Tibial nerve (tissue), 4 donors: ENCODE measurements around the gene ZNF423.

Experiments
- EP300 ChIP-seq, 2 donors: sonication (generic); formaldehyde crosslinking; IDR thresholded peaks; one replicate each; pipeline ENCODE4 v1.6.1; 2017; ENCODE audit warnings: antibody characterized with exemption in 2 of 2, mild to moderate bottlenecking in 1 of 2
- TF ChIP-seq, protein P1 (sequence below), 5 experiments: fragments of 200-600 bp in 3 of 5; fragments of 450-650 bp in 2 of 5; sonication (generic) in 3 of 5; IDR thresholded peaks; one replicate each; pipeline ENCODE4 v1.5.1; 2016 to 2019; ENCODE audit warnings: antibody characterized with exemption in 5 of 5, mild to moderate bottlenecking in 3 of 5, moderate library complexity in 2 of 5

GRCh38 chr16:49821614-49822282 is 34.2 kb downstream of the ZNF423 start:
- TF ChIP-seq, protein P1, sequence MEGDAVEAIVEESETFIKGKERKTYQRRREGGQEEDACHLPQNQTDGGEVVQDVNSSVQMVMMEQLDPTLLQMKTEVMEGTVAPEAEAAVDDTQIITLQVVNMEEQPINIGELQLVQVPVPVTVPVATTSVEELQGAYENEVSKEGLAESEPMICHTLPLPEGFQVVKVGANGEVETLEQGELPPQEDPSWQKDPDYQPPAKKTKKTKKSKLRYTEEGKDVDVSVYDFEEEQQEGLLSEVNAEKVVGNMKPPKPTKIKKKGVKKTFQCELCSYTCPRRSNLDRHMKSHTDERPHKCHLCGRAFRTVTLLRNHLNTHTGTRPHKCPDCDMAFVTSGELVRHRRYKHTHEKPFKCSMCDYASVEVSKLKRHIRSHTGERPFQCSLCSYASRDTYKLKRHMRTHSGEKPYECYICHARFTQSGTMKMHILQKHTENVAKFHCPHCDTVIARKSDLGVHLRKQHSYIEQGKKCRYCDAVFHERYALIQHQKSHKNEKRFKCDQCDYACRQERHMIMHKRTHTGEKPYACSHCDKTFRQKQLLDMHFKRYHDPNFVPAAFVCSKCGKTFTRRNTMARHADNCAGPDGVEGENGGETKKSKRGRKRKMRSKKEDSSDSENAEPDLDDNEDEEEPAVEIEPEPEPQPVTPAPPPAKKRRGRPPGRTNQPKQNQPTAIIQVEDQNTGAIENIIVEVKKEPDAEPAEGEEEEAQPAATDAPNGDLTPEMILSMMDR (IDR thresholded peaks at IDR 0.05) = no peak
- TF ChIP-seq EP300 (IDR thresholded peaks at IDR 0.05) = no peak
